Keratinocyte (primary cell): ENCODE data around the gene THOC2. TPM values are rescaled to one million over a fixed set of nuclear protein-coding genes. Genes with fewer than 3 reads are reported as not detected.

Experiments
- DNase-seq: peaks from one replicate; pipeline ENCODE4 v3.0.0-alpha.2; 2011; ENCODE audit warnings: low read depth, missing footprints, low spot score
- FAIRE-seq: peaks from 2 replicates; lab custom pipeline; 2011; peaks lifted over from hg19 to GRCh38; lab: Jason Lieb, UNC
- H2AFZ ChIP-seq: 2 replicates; pipeline ENCODE4 v1.6.0; 2012; ENCODE audit warnings: low read length, control low read depth, inconsistent platforms; ENCODE audit not compliant: control insufficient read depth
- H3K27ac ChIP-seq: 2 replicates; pipeline ENCODE4 v1.5.1; 2011; ENCODE audit warnings: low read length; ENCODE audit not compliant: control insufficient read depth, insufficient read depth
- H3K27me3 ChIP-seq: 3 replicates; pipeline ENCODE4 v1.6.0; 2011; ENCODE audit warnings: low read length; ENCODE audit not compliant: control insufficient read depth, insufficient read depth; ENCODE audit errors: extremely low read depth
- H3K36me3 ChIP-seq, 2 experiments: 2 replicates in 1 of 2; 3 replicates in 1 of 2; pipeline ENCODE4 v1.5.1; 2011; ENCODE audit warnings: low read length in 2 of 2, mild to moderate bottlenecking in 1 of 2; ENCODE audit not compliant: control insufficient read depth in 2 of 2, insufficient read depth in 2 of 2; ENCODE audit errors: extremely low read depth in 1 of 2
- H3K4me1 ChIP-seq: 3 replicates; pipeline ENCODE4 v1.5.1; 2011; ENCODE audit warnings: low read length; ENCODE audit not compliant: control insufficient read depth, insufficient read depth; ENCODE audit errors: extremely low read depth
- H3K4me2 ChIP-seq: 3 replicates; pipeline ENCODE4 v1.6.0; 2011; ENCODE audit warnings: low read depth, low read length; ENCODE audit not compliant: control insufficient read depth, insufficient read depth; ENCODE audit errors: extremely low read depth
- H3K4me3 ChIP-seq, 3 experiments: fragments of 200-600 bp in 1 of 3; sonication (generic) in 1 of 3; 2 replicates in 2 of 3; 3 replicates in 1 of 3; pipeline ENCODE4 v1.5.1; 2011 to 2016; ENCODE audit warnings: low read length in 3 of 3, mild to moderate bottlenecking in 3 of 3, control low read depth in 2 of 3, inconsistent platforms in 1 of 3, low read depth in 1 of 3, mixed read lengths in 1 of 3, mixed run types in 1 of 3, moderate library complexity in 1 of 3; ENCODE audit not compliant: control insufficient read depth in 2 of 3, insufficient read depth in 2 of 3; ENCODE audit errors: extremely low read depth in 1 of 3
- H3K79me2 ChIP-seq: 2 replicates; pipeline ENCODE4 v1.6.0; 2012; ENCODE audit warnings: low read length; ENCODE audit not compliant: control insufficient read depth, insufficient read depth
- H3K9ac ChIP-seq: 3 replicates; pipeline ENCODE4 v1.6.0; 2011; ENCODE audit warnings: low read length; ENCODE audit not compliant: control insufficient read depth, insufficient read depth; ENCODE audit errors: extremely low read depth
- H3K9me1 ChIP-seq: 3 replicates; pipeline ENCODE4 v1.6.0; 2011; ENCODE audit warnings: low read length; ENCODE audit not compliant: control insufficient read depth, insufficient read depth; ENCODE audit errors: extremely low read depth
- H3K9me3 ChIP-seq: 2 replicates; pipeline ENCODE4 v1.5.1; 2012; ENCODE audit warnings: low read depth, low read length; ENCODE audit not compliant: control insufficient read depth
- H4K20me1 ChIP-seq: 3 replicates; pipeline ENCODE4 v1.6.0; 2011; ENCODE audit warnings: low read length; ENCODE audit not compliant: control insufficient read depth, insufficient read depth; ENCODE audit errors: extremely low read depth
- EZH2 ChIP-seq: IDR thresholded peaks from one replicate; pipeline ENCODE4 v1.6.1; 2012; ENCODE audit warnings: inconsistent platforms, mild to moderate bottlenecking, low read length, moderate library complexity
- dilution Hi-C: fragments of 300-500 bp; cut with MboI; formaldehyde crosslinking; loops from one replicate; pipeline ENCODE4 v1.7.0; 2020; ENCODE audit warnings: low sequenced_read_pairs; ENCODE audit not compliant: extremely low pct_ligation_motif_present
- polyA plus RNA-seq, 5 experiments: library from polyadenylated mRNA; depleted of rRNA in 3 of 5; stranded (reverse) in 3 of 5; stranded (forward) in 1 of 5; unstranded in 1 of 5; fragments of >200 nt; gene quantifications; 1 replicate in 1 of 5; 2 replicates in 3 of 5; 3 replicates in 1 of 5; pipeline versions ENCODE4 v1.2.1 to v1.2.3, GENCODE V29; 2011 to 2012; ENCODE audit warnings: missing spikeins in 2 of 5, low read depth in 1 of 5, low replicate concordance in 1 of 5
- TF ChIP-seq, protein P1 (sequence below), 3 experiments: IDR thresholded peaks in 1 of 3; conservative IDR thresholded peaks in 1 of 3; optimal IDR thresholded peaks in 1 of 3; 2 replicates in 2 of 3; 3 replicates in 1 of 3; pipeline versions ENCODE3 to v1.5.1; 2011; ENCODE audit warnings: low read length in 3 of 3, mild to moderate bottlenecking in 3 of 3, moderate library complexity in 2 of 3, control low read depth in 1 of 3, inconsistent platforms in 1 of 3; ENCODE audit not compliant: insufficient read depth in 2 of 3; ENCODE audit errors: extremely low read depth in 1 of 3

THOC2 gene
- polyA plus RNA-seq, 1 donor (not counting 4 experiments of a cell fraction or from before 2014, with no cell fraction given), result 61.1 TPM

GRCh38 chrX:123563167-123563566 lies 169.7 kb downstream of the THOC2 start:
- peaks cover 2% of the 10 kb centered on the region for H3K9me3 ChIP-seq
- no peak for DNase-seq
- H3K36me3 ChIP-seq, result no peaks in the 10 kb centered on the region
- H4K20me1 ChIP-seq, result no peaks in the 10 kb centered on the region
- no peak overlapping the region for H2AFZ ChIP-seq
- H3K4me3 ChIP-seq, result no peak overlapping the region
- no peak overlapping the region for H3K9ac ChIP-seq
- H3K4me1 ChIP-seq, result no peaks in the 10 kb centered on the region
- no peak overlapping the region for H3K4me2 ChIP-seq
- TF ChIP-seq, protein P1, sequence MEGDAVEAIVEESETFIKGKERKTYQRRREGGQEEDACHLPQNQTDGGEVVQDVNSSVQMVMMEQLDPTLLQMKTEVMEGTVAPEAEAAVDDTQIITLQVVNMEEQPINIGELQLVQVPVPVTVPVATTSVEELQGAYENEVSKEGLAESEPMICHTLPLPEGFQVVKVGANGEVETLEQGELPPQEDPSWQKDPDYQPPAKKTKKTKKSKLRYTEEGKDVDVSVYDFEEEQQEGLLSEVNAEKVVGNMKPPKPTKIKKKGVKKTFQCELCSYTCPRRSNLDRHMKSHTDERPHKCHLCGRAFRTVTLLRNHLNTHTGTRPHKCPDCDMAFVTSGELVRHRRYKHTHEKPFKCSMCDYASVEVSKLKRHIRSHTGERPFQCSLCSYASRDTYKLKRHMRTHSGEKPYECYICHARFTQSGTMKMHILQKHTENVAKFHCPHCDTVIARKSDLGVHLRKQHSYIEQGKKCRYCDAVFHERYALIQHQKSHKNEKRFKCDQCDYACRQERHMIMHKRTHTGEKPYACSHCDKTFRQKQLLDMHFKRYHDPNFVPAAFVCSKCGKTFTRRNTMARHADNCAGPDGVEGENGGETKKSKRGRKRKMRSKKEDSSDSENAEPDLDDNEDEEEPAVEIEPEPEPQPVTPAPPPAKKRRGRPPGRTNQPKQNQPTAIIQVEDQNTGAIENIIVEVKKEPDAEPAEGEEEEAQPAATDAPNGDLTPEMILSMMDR (optimal IDR thresholded peaks at IDR 0.05 in 1 of 3, IDR thresholded peaks at IDR 0.05 in 1 of 3, conservative IDR thresholded peaks at IDR 0.05 in 1 of 3; ENCODE audit: extremely low read depth in 1 of 3, insufficient read depth in 2 of 3, low read length in 3 of 3), result no peak
- no peak for TF ChIP-seq EZH2
- no peak overlapping the region for H3K27ac ChIP-seq
- no peaks in the 10 kb centered on the region for H3K27me3 ChIP-seq
- H3K9me1 ChIP-seq, result no peaks in the 10 kb centered on the region
- dilution Hi-C loops, result no loop called here
- FAIRE-seq, result no peak
- no peaks in the 10 kb centered on the region for H3K79me2 ChIP-seq

DNA sequence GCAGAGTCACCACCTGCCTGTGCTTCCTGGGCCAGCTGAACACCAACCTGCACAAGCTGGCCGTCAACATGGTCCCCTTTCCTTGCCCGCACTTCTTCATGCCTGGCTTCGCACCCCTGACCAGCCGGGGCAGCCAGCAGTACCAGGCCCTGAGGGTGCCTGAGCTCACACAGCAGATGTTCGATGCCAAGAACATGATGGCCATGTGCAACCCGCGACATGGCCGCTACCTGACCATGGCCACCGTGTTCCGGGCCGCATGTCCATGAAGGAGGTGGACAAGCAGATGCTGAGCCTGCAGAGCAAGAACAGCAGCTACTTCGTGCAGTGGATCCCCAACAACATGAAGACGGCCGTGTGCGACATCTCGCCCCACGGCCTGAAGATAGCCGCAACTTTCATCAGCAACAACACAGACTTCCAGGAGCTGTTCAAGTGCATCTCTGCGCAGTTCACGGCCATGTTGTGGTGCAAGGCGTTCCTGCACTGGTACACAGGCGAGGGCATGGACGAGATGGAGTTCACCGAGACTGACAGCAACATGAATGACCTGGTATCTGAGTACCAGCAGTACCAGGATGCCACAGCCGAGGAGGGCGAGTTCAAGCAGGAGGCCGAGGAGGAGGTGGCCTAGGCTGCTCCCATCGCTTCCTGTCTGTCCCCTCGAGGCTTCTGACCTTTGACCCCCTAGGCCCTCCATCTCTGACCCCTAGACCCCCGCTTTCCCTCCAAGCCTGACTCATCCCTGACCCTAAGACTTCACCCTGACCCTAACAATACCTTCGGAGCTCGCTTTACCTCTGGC lies 170.3 kb downstream of the THOC2 start:
- no peak overlapping the region for H2AFZ ChIP-seq
- no peaks in the 10 kb centered on the region for H3K36me3 ChIP-seq
- H3K9me1 ChIP-seq, result no peaks in the 10 kb centered on the region
- H3K9me3 ChIP-seq, result peaks cover 2% of the 10 kb centered on the region
- H3K9ac ChIP-seq, result no peak overlapping the region
- H3K27me3 ChIP-seq, result no peaks in the 10 kb centered on the region
- no peak overlapping the region for H3K4me3 ChIP-seq
- H3K4me2 ChIP-seq, result no peak overlapping the region
- dilution Hi-C loops, result no loop called here
- H4K20me1 ChIP-seq, result no peaks in the 10 kb centered on the region
- no peak for TF ChIP-seq EZH2
- TF ChIP-seq, protein P1 (optimal IDR thresholded peaks at IDR 0.05 in 1 of 3, IDR thresholded peaks at IDR 0.05 in 1 of 3, conservative IDR thresholded peaks at IDR 0.05 in 1 of 3; ENCODE audit: extremely low read depth in 1 of 3, insufficient read depth in 2 of 3, low read length in 3 of 3), result no peak
- H3K4me1 ChIP-seq, result no peaks in the 10 kb centered on the region
- DNase-seq (no peak), FAIRE-seq (no peak)
- H3K79me2 ChIP-seq, result no peaks in the 10 kb centered on the region
- H3K27ac ChIP-seq, result no peak overlapping the region
